CD14-positive monocyte (primary cell): ENCODE data around the gene C12orf56. TPM values are rescaled to one million over a fixed set of nuclear protein-coding genes. Genes with fewer than 3 reads are reported as not detected.

ENCODE experiments used
- DNase-seq, 3 donors: peaks; one replicate each; pipeline ENCODE4 v3.0.0-alpha.2; 2011 to 2022
- H2AFZ ChIP-seq: 2 replicates; pipeline ENCODE4 v1.6.0; 2012; ENCODE audit warnings: mild to moderate bottlenecking, low read depth, low read length, inconsistent platforms; ENCODE audit not compliant: insufficient read depth, poor library complexity, severe bottlenecking
- H3K27ac ChIP-seq, 2 donors: 1 replicate in 1 of 2; 2 replicates in 1 of 2; pipeline ENCODE4 v1.5.1; 2012 to 2013; ENCODE audit warnings: low read length in 2 of 2, control low read depth in 1 of 2, inconsistent platforms in 1 of 2, low read depth in 1 of 2, mild to moderate bottlenecking in 1 of 2
- H3K27me3 ChIP-seq, 2 donors: one replicate each; pipeline versions ENCODE4 v1.6.0 to v1.6.1; 2011 to 2013; ENCODE audit warnings: low read length in 2 of 2; ENCODE audit not compliant: control insufficient read depth in 2 of 2, insufficient read depth in 2 of 2
- H3K36me3 ChIP-seq, 2 donors: replicated peaks in 1 of 2; 1 replicate in 1 of 2; 2 replicates in 1 of 2; pipeline versions ENCODE4 v1.5.1 to v1.6.1; 2012 to 2013; ENCODE audit warnings: low read length in 2 of 2, control low read depth in 1 of 2, inconsistent platforms in 1 of 2, mild to moderate bottlenecking in 1 of 2; ENCODE audit not compliant: insufficient read depth in 2 of 2, control insufficient read depth in 1 of 2
- H3K4me1 ChIP-seq, 2 donors: 1 replicate in 1 of 2; 2 replicates in 1 of 2; pipeline versions ENCODE4 v1.5.1 to v1.6.1; 2012 to 2013; ENCODE audit warnings: low read length in 2 of 2, control low read depth in 1 of 2, inconsistent platforms in 1 of 2, mild to moderate bottlenecking in 1 of 2, moderate library complexity in 1 of 2; ENCODE audit not compliant: insufficient read depth in 2 of 2, control insufficient read depth in 1 of 2
- H3K4me2 ChIP-seq: replicated peaks from 2 replicates; pipeline ENCODE3; 2012; ENCODE audit warnings: low read length, moderate library complexity, mild to moderate bottlenecking; ENCODE audit not compliant: poor library complexity, severe bottlenecking; ENCODE audit errors: extremely low read depth
- H3K4me3 ChIP-seq, 3 experiments: fragments of 200-600 bp in 1 of 3; sonication (generic) in 1 of 3; replicated peaks in 1 of 3; 1 replicate in 2 of 3; 2 replicates in 1 of 3; pipeline ENCODE4 v1.5.1; 2011 to 2013; ENCODE audit warnings: low read length in 3 of 3, mild to moderate bottlenecking in 3 of 3, control low read depth in 2 of 3, low read depth in 2 of 3, inconsistent platforms in 1 of 3, moderate library complexity in 1 of 3
- H3K79me2 ChIP-seq: 2 replicates; pipeline ENCODE4 v1.6.0; 2012; ENCODE audit warnings: mild to moderate bottlenecking, control low read depth, inconsistent platforms, low read length, moderate library complexity; ENCODE audit not compliant: insufficient read depth
- H3K9ac ChIP-seq: 2 replicates; pipeline ENCODE4 v1.6.0; 2017; ENCODE audit warnings: low read length, mild to moderate bottlenecking; ENCODE audit not compliant: insufficient read depth, poor library complexity, severe bottlenecking
- H3K9me3 ChIP-seq, 2 donors: replicated peaks in 1 of 2; 1 replicate in 1 of 2; 2 replicates in 1 of 2; pipeline versions ENCODE4 v1.5.1 to v1.6.1; 2012 to 2013; ENCODE audit warnings: low read length in 2 of 2, control low read depth in 1 of 2; ENCODE audit not compliant: control insufficient read depth in 1 of 2, insufficient read depth in 1 of 2
- H4K20me1 ChIP-seq: 2 replicates; pipeline ENCODE4 v1.6.0; 2012; ENCODE audit warnings: mild to moderate bottlenecking, low read length, control low read depth, moderate library complexity; ENCODE audit not compliant: insufficient read depth
- H3K27ac Mint-ChIP-seq, 7 donors: one replicate each; pipeline ENCODE4 v1.8.0; 2020; ENCODE audit warnings: mild to moderate bottlenecking in 7 of 7, mixed read lengths in 7 of 7, moderate library complexity in 6 of 7, inconsistent platforms in 2 of 7
- H3K27me3 Mint-ChIP-seq, 3 donors: one replicate each; pipeline ENCODE4 v1.8.0; 2021 to 2022; ENCODE audit warnings: low read depth in 3 of 3, mild to moderate bottlenecking in 3 of 3, mixed read lengths in 3 of 3, moderate library complexity in 3 of 3, inconsistent platforms in 1 of 3
- H3K36me3 Mint-ChIP-seq, 2 donors: one replicate each; pipeline ENCODE4 v1.8.0; 2020; ENCODE audit warnings: mixed read lengths in 2 of 2, inconsistent platforms in 1 of 2, mild to moderate bottlenecking in 1 of 2
- H3K4me1 Mint-ChIP-seq: one replicate; pipeline ENCODE4 v1.8.0; 2020; ENCODE audit warnings: mild to moderate bottlenecking, mixed read lengths
- H3K4me3 Mint-ChIP-seq, 2 donors: one replicate each; pipeline ENCODE4 v1.8.0; 2020; ENCODE audit warnings: mild to moderate bottlenecking in 2 of 2, mixed read lengths in 2 of 2, moderate library complexity in 1 of 2
- H3K9me3 Mint-ChIP-seq, 7 donors: one replicate each; pipeline ENCODE4 v1.8.0; 2020 to 2022; ENCODE audit warnings: mixed read lengths in 7 of 7, mild to moderate bottlenecking in 6 of 7, moderate library complexity in 6 of 7, inconsistent platforms in 2 of 7
- WGBS: methylation state at CpG from one replicate; pipeline ENCODE4 v1.1.5; 2013; ENCODE audit warnings: missing lambda C conversion rate; ENCODE audit not compliant: insufficient coverage; 5-methylcytosine and 5-hydroxymethylcytosine counted together
- intact Hi-C, 2 donors: fragments of 100-400 bp; cut with micrococcal nuclease; formaldehyde crosslinking; loops; one replicate each; pipeline versions ENCODE4 v1.15.0 to v1.15.1; 2023
- polyA minus RNA-seq: library from RNA; depleted of rRNA, polyadenylated mRNA; stranded (reverse); fragments of >200 nt; gene quantifications from 2 replicates; pipeline ENCODE4 v1.2.3, GENCODE V29; 2012
- polyA plus RNA-seq, 3 donors: library from polyadenylated mRNA; depleted of rRNA in 1 of 3; unstranded in 2 of 3; stranded (reverse) in 1 of 3; fragments of 300-500 nt in 2 of 3; fragments of >200 nt in 1 of 3; fragmentation: Illumina TruSeq in 2 of 3; gene quantifications; 1 replicate in 2 of 3; 2 replicates in 1 of 3; pipeline ENCODE4 v1.2.3, GENCODE V29; 2012 to 2021
- total RNA-seq, 12 experiments: library from RNA in 1 of 12; stranded (reverse) in 1 of 12; fragments of 120-200 nt in 1 of 12; gene quantifications; one replicate each; pipeline ENCODE4 v1.2.4 and lab custom pipeline; 2013 to 2026; ENCODE audit warnings: mixed read lengths in 6 of 12, inconsistent platforms in 1 of 12
- TF ChIP-seq, protein P1 (sequence below): fragments of 200-600 bp; IDR thresholded peaks from one replicate; pipeline ENCODE4 v1.8.0; 2022; ENCODE audit warnings: antibody characterized with exemption, mild to moderate bottlenecking

The C12orf56 gene, protein sequence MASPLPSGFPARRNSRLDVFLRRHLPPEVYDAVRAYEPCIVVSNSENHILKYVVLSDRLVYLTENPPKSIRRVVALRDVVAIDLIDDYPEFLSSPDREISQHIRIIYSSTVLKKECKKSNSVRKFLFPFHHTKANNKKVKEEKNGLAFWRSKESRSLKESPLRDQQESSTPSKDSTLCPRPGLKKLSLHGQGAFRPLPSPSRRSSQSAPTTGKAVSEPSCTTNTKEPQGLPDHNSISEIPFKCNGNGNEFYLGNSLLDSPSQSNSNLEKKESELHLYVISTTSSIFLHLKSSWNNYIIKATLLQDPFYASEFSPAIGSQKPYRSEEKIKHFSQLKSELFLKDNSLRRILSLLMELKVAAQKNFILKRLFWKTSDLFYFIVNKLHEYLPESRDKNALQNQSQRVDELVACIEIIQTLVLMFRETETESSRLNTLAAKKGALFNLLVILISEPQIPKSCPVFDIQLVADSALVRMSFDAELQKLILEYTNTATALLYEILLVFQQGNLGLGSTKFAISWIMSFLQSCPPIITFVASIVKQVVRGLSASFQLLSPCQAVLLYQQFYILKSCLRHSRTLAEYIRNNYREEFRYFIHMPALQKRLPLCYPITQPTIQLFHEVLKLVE
- total RNA-seq (2013), result not detected
- polyA plus RNA-seq (not detected), polyA minus RNA-seq (not detected in 2 replicates), total RNA-seq (lab: John Stamatoyannopoulos, UW) (0 to 2.1 (median 0.06) reads per million in 11 experiments)

DNA sequence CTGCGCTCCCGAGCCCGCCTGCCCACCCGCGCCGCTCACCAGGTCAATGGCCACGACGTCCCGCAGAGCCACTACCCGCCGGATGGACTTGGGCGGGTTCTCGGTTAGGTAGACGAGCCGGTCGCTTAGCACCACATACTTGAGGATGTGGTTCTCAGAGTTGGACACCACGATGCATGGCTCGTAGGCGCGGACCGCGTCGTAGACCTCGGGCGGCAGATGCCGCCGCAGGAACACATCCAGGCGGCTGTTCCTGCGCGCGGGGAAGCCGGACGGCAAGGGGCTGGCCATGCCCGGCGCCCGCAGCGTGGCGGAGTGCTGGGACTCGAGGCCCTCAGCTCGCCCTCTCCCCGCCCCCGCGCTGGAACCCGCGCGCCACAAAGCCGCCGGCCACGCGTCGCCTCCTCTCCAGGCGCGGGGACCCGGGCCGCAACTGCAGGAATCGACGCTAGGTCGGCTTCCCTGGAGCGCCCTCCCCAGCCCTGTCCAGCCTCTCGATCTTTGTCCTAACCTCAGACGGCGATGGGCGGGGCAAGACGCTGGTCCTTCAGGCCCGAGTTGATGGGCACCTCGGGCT, at the start of gene C12orf56:
TSS of gene C12orf56 (minus strand) at position 484 of the 577 bp plus-strand sequence. CDS start at position 291, 193 bp downstream.
- Histone ChIP-seq H2AFZ (peak within 1 kb of the TSS; percentile 72), H4K20me1 (no peaks in the 10 kb centered on the region), H3K36me3 (no peaks in the 10 kb centered on the region), H3K9ac (peak within 1 kb of the TSS; percentile 27), H3K4me1 (peaks cover 4 to 10% of the 10 kb centered on the region in 2 donors), H3K27me3 (peaks cover 22 to 35% of the 10 kb centered on the region in 2 donors), H3K4me3 (peak within 1 kb of the TSS in 2 of 3 experiments; percentile 8 to 61), H3K79me2 (no peaks in the 10 kb centered on the region), H3K27ac (no peak within 1 kb of the TSS), H3K4me2 (peak within 1 kb of the TSS; percentile 64), H3K9me3 (no peaks in the 10 kb centered on the region)
- no peaks in the 10 kb centered on the region for H3K36me3 Mint-ChIP-seq
- H3K9me3 Mint-ChIP-seq, result peaks cover 0 to 4% (median 2%) of the 10 kb centered on the region in 7 donors
- peak within 1 kb of the TSS in 1 of 2 donors; percentile 86 for H3K4me3 Mint-ChIP-seq
- intact Hi-C loops, result loop anchor here in 1 of 2 donors (5.0 kb wide), 1 partner anchor 113 kb away; no protein-coding TSS in a partner anchor
- peaks cover 24 to 37% (median 34%) of the 10 kb centered on the region in 3 donors for H3K27me3 Mint-ChIP-seq
- no peak within 1 kb of the TSS for H3K27ac Mint-ChIP-seq
- TF ChIP-seq, protein P1, sequence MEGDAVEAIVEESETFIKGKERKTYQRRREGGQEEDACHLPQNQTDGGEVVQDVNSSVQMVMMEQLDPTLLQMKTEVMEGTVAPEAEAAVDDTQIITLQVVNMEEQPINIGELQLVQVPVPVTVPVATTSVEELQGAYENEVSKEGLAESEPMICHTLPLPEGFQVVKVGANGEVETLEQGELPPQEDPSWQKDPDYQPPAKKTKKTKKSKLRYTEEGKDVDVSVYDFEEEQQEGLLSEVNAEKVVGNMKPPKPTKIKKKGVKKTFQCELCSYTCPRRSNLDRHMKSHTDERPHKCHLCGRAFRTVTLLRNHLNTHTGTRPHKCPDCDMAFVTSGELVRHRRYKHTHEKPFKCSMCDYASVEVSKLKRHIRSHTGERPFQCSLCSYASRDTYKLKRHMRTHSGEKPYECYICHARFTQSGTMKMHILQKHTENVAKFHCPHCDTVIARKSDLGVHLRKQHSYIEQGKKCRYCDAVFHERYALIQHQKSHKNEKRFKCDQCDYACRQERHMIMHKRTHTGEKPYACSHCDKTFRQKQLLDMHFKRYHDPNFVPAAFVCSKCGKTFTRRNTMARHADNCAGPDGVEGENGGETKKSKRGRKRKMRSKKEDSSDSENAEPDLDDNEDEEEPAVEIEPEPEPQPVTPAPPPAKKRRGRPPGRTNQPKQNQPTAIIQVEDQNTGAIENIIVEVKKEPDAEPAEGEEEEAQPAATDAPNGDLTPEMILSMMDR, result no peak
- DNase-seq, result no peak
- H3K4me1 Mint-ChIP-seq, result peaks cover 8% of the 10 kb centered on the region
- 5% methylated on average over 62 of the region's 66 CpGs for WGBS

DNA sequence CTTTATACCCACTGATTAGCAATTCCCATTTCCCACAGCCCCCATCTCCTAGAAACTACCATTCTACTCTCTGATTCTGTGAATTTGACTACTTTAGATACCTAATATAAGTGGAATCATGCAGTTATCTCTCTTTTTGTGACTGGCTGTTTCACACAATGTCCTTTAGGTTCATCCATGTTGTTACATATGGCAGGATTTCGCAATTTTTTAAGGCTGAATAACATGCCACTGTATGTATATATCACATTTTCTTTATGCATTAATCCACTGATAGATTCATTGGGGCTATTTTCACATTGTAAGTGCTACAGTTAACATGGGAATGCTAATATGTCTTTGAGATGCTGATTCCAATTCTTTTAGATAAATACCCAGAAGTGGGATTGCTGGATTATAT, 49.5 kb upstream of the C12orf56 start:
- H3K4me1 Mint-ChIP-seq, result no peaks in the 10 kb centered on the region
- no peaks in the 10 kb centered on the region for H3K79me2 ChIP-seq
- peaks cover 76 to 94% of the 10 kb centered on the region in 2 donors for H3K36me3 ChIP-seq
- no peak for DNase-seq
- H3K4me2 ChIP-seq, result no peak overlapping the region
- H3K4me3 ChIP-seq, result no peak overlapping the region
- no peaks in the 10 kb centered on the region for H3K9me3 Mint-ChIP-seq
- intact Hi-C loops, result no loop called here
- no peaks in the 10 kb centered on the region for H3K4me1 ChIP-seq
- TF ChIP-seq, protein P1, result no peak
- WGBS, result no CpG with 5 or more reads among the region's 1 CpG
- H3K4me3 Mint-ChIP-seq, result no peak overlapping the region
- no peak overlapping the region for H3K9ac ChIP-seq
- no peak overlapping the region for H3K27ac ChIP-seq
- no peak overlapping the region for H2AFZ ChIP-seq
- H4K20me1 ChIP-seq, result no peaks in the 10 kb centered on the region
- H3K27ac Mint-ChIP-seq, result no peak overlapping the region
- H3K27me3 ChIP-seq, result no peaks in the 10 kb centered on the region
- H3K36me3 Mint-ChIP-seq, result peaks cover 76 to 79% of the 10 kb centered on the region in 2 donors
- no peaks in the 10 kb centered on the region for H3K9me3 ChIP-seq
- no peaks in the 10 kb centered on the region for H3K27me3 Mint-ChIP-seq
